GM12878 (cell line): Measurements from ENCODE around the gene KDM8. TPM values are rescaled to one million over a fixed set of nuclear protein-coding genes. Genes with fewer than 3 reads are reported as not detected.
A peak's percentile ranks its signal among the peaks of the same experiment; 100 is the strongest.

ENCODE experiments used
- BRCA1 ChIP-seq: IDR thresholded peaks from 2 replicates; pipeline ENCODE4 v1.6.1; 2011; ENCODE audit warnings: low read depth, low read length, improper control_type of control experiment
- CBX3 ChIP-seq: fragments of 200-600 bp; sonication (generic); IDR thresholded peaks from 2 replicates; pipeline ENCODE4 v1.6.1; 2016; ENCODE audit warnings: low read depth, borderline replicate concordance
- CHD2 ChIP-seq: IDR thresholded peaks from 2 replicates; pipeline ENCODE4 v1.6.1; 2011; ENCODE audit warnings: low read depth, low read length, improper control_type of control experiment, borderline replicate concordance
- DPF2 ChIP-seq: fragments of 450-650 bp; IDR thresholded peaks from 2 replicates; pipeline ENCODE4 v1.6.1; 2017; ENCODE audit warnings: mild to moderate bottlenecking
- EP300 ChIP-seq, 2 experiments: fragments of 150-350 bp in 1 of 2; IDR thresholded peaks; 2 replicates each; pipeline ENCODE4 v1.6.1; 2011 to 2012; ENCODE audit warnings: low read depth in 2 of 2, low read length in 2 of 2, borderline replicate concordance in 1 of 2, improper control_type of control experiment in 1 of 2, inconsistent platforms in 1 of 2; ENCODE audit not compliant: control insufficient read depth in 1 of 2
- FOXM1 ChIP-seq: IDR thresholded peaks from 2 replicates; pipeline ENCODE4 v1.6.1; 2012; ENCODE audit warnings: low read depth, mild to moderate bottlenecking, inconsistent platforms, low read length, moderate library complexity
- GABPA ChIP-seq: IDR thresholded peaks from 2 replicates; pipeline ENCODE4 v1.6.1; 2014; ENCODE audit warnings: antibody characterized with exemption, low read depth, mild to moderate bottlenecking, inconsistent platforms
- HDAC6 ChIP-seq: fragments of 200-600 bp; sonication (generic); IDR thresholded peaks from one replicate; pipeline ENCODE4 v1.8.0; 2017; ENCODE audit warnings: antibody characterized with exemption; ENCODE audit not compliant: unreplicated experiment
- MEF2B ChIP-seq: fragments of 450-650 bp; IDR thresholded peaks from 2 replicates; pipeline ENCODE4 v1.6.1; 2018; ENCODE audit warnings: mild to moderate bottlenecking, moderate library complexity; ENCODE audit not compliant: partially characterized antibody, poor library complexity, severe bottlenecking
- MXI1 ChIP-seq: fragments of 150-350 bp; IDR thresholded peaks from 2 replicates; pipeline ENCODE4 v1.6.1; 2011; ENCODE audit warnings: low read depth, mild to moderate bottlenecking, inconsistent platforms, low read length, improper control_type of control experiment
- MYB ChIP-seq: fragments of 150-350 bp; IDR thresholded peaks from 2 replicates; pipeline ENCODE4 v1.6.1; 2014; ENCODE audit warnings: mild to moderate bottlenecking, low read depth, low read length, borderline replicate concordance
- NKRF ChIP-seq: fragments of 450-650 bp; conservative IDR thresholded peaks from 2 replicates; pipeline ENCODE4 v1.6.1; 2017; ENCODE audit warnings: mild to moderate bottlenecking, moderate library complexity
- PBX3 ChIP-seq: IDR thresholded peaks from 2 replicates; pipeline ENCODE4 v1.6.1; 2011; ENCODE audit warnings: mild to moderate bottlenecking, low read depth, low read length, moderate library complexity; ENCODE audit not compliant: insufficient replicate concordance
- PML ChIP-seq: IDR thresholded peaks from 2 replicates; pipeline ENCODE4 v1.6.1; 2012; ENCODE audit warnings: low read length, inconsistent platforms
- POU2F2 ChIP-seq: IDR thresholded peaks from 3 replicates; pipeline ENCODE4 v1.6.1; 2011; ENCODE audit warnings: low read depth, mild to moderate bottlenecking, low read length, borderline replicate concordance
- RAD51 ChIP-seq: fragments of 450-650 bp; IDR thresholded peaks from 2 replicates; pipeline ENCODE4 v1.6.1; 2016; ENCODE audit warnings: moderate library complexity, mild to moderate bottlenecking, inconsistent platforms
- RELB ChIP-seq: fragments of 450-650 bp; IDR thresholded peaks from 2 replicates; pipeline ENCODE4 v1.6.1; 2017; ENCODE audit warnings: low read depth, mild to moderate bottlenecking, moderate library complexity
- SMAD1 ChIP-seq: fragments of 450-650 bp; IDR thresholded peaks from 2 replicates; pipeline ENCODE4 v1.6.1; 2018; ENCODE audit warnings: mild to moderate bottlenecking, low read depth; ENCODE audit not compliant: partially characterized antibody
- SP1 ChIP-seq: IDR thresholded peaks from one replicate; pipeline ENCODE4 v1.6.1; 2011; ENCODE audit warnings: low read depth, low read length
- ZNF207 ChIP-seq: fragments of 450-650 bp; IDR thresholded peaks from 2 replicates; pipeline ENCODE4 v1.6.1; 2014; ENCODE audit warnings: antibody characterized with exemption, mild to moderate bottlenecking, borderline replicate concordance
- ZNF592 ChIP-seq: fragments of 450-650 bp; IDR thresholded peaks from 2 replicates; pipeline ENCODE4 v1.6.1; 2017; ENCODE audit warnings: mild to moderate bottlenecking, moderate library complexity
- polyA plus RNA-seq, 11 experiments: library from polyadenylated mRNA; depleted of rRNA in 4 of 11; unstranded in 6 of 11; stranded (reverse) in 5 of 11; fragments of >200 nt; fragmentation: Nextera tagmentation in 4 of 11; fragmentation: Illumina TruSeq in 1 of 11; extraction: Ambion mirVana in 4 of 11; extraction: Trizol in 1 of 11; gene quantifications; 1 replicate in 1 of 11; 2 replicates in 10 of 11; pipeline versions ENCODE4 v1.2.1 to v1.2.3, GENCODE V29; 2011 to 2016; ENCODE audit warnings: inconsistent platforms in 2 of 11, missing spikeins in 2 of 11, low read depth in 1 of 11
- total RNA-seq, 4 experiments: library from RNA; depleted of rRNA in 3 of 4; stranded (reverse); fragments of >200 nt in 3 of 4; fragmentation: Illumina TruSeq in 1 of 4; extraction: Trizol in 1 of 4; gene quantifications; 2 replicates each; pipeline versions ENCODE4 v1.2.1 to v1.2.3, GENCODE V29; 2013 to 2021

Gene KDM8
- total and polyA plus RNA-seq, 10 of the 15 experiments (the other 5 are each of a cell fraction or from before 2014, with no cell fraction given) = 0.79 to 8.9 (median 5.8) TPM

- peak; percentile 55; the same call in 1 of the 2 replicates for TF ChIP-seq RELB
- no peak for TF ChIP-seq SMAD1
- no peak for TF ChIP-seq MYB
- TF ChIP-seq BRCA1 = no peak
- no peak for TF ChIP-seq GABPA
- TF ChIP-seq FOXM1 = no peak
- TF ChIP-seq POU2F2 = no peak
- no peak for TF ChIP-seq CBX3
- no peak for TF ChIP-seq MXI1
- no peak for TF ChIP-seq ZNF592
- peak; percentile 82; the same call in 1 of the 2 replicates for TF ChIP-seq DPF2
- TF ChIP-seq SP1 = peak; percentile 10
- no peak for TF ChIP-seq NKRF
- TF ChIP-seq PML = no peak
- TF ChIP-seq MEF2B = peak; percentile 50
- no peak for TF ChIP-seq HDAC6
- peak; percentile 90 for TF ChIP-seq PBX3
- TF ChIP-seq RAD51 = no peak
- no peak for TF ChIP-seq ZNF207
- peak in 1 of 2 experiments; percentile 72; a peak in 2 of 4 replicates for TF ChIP-seq EP300 (IDR thresholded peaks at IDR 0.05; ENCODE audit: borderline replicate concordance in 1 of 2, control insufficient read depth in 1 of 2, low read depth in 2 of 2, low read length in 2 of 2)
- peak; percentile 56; the same call in 1 of the 2 replicates for TF ChIP-seq CHD2
Observed at GRCh38 chr16:27242868-27243590, 39.7 kb downstream of the KDM8 start (continued).
